Transverse colon (tissue), 4 donors: ENCODE data around the gene AOX1.

Source experiments
- CTCF ChIP-seq, 5 experiments: fragments of 200-600 bp in 3 of 5; fragments of 450-650 bp in 2 of 5; sonication (generic) in 3 of 5; IDR thresholded peaks; 1 replicate in 2 of 5; 2 replicates in 3 of 5; pipeline ENCODE4 v1.5.1; 2016 to 2017; ENCODE audit warnings: antibody characterized with exemption in 5 of 5, inconsistent platforms in 3 of 5, mild to moderate bottlenecking in 2 of 5, moderate library complexity in 1 of 5
- POLR2AphosphoS5 ChIP-seq, 3 donors: sonication (generic); formaldehyde crosslinking; IDR thresholded peaks; one replicate each; pipeline ENCODE4 v1.6.1; 2016; ENCODE audit warnings: antibody characterized with exemption in 3 of 3

DNA sequence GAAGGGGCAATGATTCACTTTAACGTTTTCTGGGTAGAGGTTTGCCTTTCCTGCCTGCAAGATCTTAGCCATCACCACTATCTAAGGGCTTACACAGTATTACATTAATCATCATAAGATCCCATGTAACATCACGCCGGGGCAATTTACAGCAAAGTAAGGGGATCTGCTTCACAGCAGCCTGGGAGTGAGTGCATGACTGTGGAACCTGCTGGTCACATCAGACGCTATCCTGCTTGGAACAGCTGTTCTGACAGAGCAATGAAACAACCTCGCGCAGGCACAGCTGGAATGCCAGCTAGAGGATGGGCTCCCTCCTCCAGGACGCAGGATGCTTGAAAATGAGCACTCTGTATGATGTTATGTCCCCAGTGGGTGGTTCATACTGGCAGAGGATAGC, 89.0 kb downstream of the AOX1 start:
- no peak for TF ChIP-seq CTCF (IDR thresholded peaks at IDR 0.05)
- no peak for TF ChIP-seq POLR2AphosphoS5 (IDR thresholded peaks at IDR 0.05)
